Natural killer cell treated with Interleukin-12 subunit alpha and Interleukin-12 subunit beta and Interleukin-15 and Interleukin-18, amount 100 ng/mL, for 72 hours (primary cell): ENCODE data around the gene SLIT3. TPM values are rescaled to one million over a fixed set of nuclear protein-coding genes. Genes with fewer than 3 reads are reported as not detected.

Source experiments
- ATAC-seq, 2 donors: fragments of 150-1000 bp; cut with Tn5 transposase in 1 of 2; sonication (Bioruptor Pico), chemical (Tn5 transposase) in 1 of 2; 2 replicates each; pipeline ENCODE4 v1.10.0; 2021
- DNase-seq: peaks from one replicate; pipeline ENCODE4 v3.0.0; 2022; ENCODE audit warnings: low spot score
- H3K27ac Mint-ChIP-seq, 2 donors: 1 replicate in 1 of 2; 2 replicates in 1 of 2; pipeline ENCODE4 v1.8.0; 2022; ENCODE audit warnings: mixed read lengths in 2 of 2, mild to moderate bottlenecking in 1 of 2, moderate library complexity in 1 of 2
- H3K27me3 Mint-ChIP-seq, 2 donors: 1 replicate in 1 of 2; 2 replicates in 1 of 2; pipeline ENCODE4 v1.8.0; 2022; ENCODE audit warnings: mixed read lengths in 2 of 2
- H3K36me3 Mint-ChIP-seq: one replicate; pipeline ENCODE4 v1.8.0; 2022; ENCODE audit warnings: mixed read lengths
- H3K4me1 Mint-ChIP-seq, 2 donors: 1 replicate in 1 of 2; 2 replicates in 1 of 2; pipeline ENCODE4 v1.8.0; 2022; ENCODE audit warnings: low read depth in 2 of 2, mixed read lengths in 2 of 2, mild to moderate bottlenecking in 1 of 2
- H3K4me3 Mint-ChIP-seq: one replicate; pipeline ENCODE4 v1.8.0; 2022; ENCODE audit warnings: mixed read lengths
- H3K9me3 Mint-ChIP-seq: 2 replicates; pipeline ENCODE4 v1.8.0; 2022; ENCODE audit warnings: mixed read lengths
- total RNA-seq, 2 donors: library from RNA; stranded (reverse); gene quantifications; one replicate each; pipeline ENCODE4 v1.2.3, GENCODE V29; 2022

The SLIT3 gene
- under 1 TPM in 1 of 2 donors, not detected in 1; 0.14 TPM for total RNA-seq

- Mint-ChIP-seq H3K4me1 (peaks cover 7% of the 10 kb centered on the region in 2 donors), H3K27me3 (peaks cover 37 to 52% of the 10 kb centered on the region in 2 donors)
- no peak for ATAC-seq
Observed at GRCh38 chr5:169300468-169301385, at the start of gene SLIT3. Gene SLIT3 (minus strand): TSS chr5:169301139. CDS start chr5:169300709, 430 bp downstream.

GRCh38 chr5:169350016-169350415 lies 49.1 kb upstream of the SLIT3 start:
- Mint-ChIP-seq H3K4me1 (no peaks in the 10 kb centered on the region), H3K4me3 (no peak overlapping the region), H3K27ac (no peak overlapping the region), H3K27me3 (peaks cover 3 to 38% of the 10 kb centered on the region in 2 donors), H3K9me3 (no peaks in the 10 kb centered on the region), H3K36me3 (no peaks in the 10 kb centered on the region)
- DNase-seq = no peak
- ATAC-seq = no peak

More at GRCh38 chr5:169300468-169301385, at the start of gene SLIT3:
- no peak within 1 kb of the TSS for H3K4me3 Mint-ChIP-seq
- no peak within 1 kb of the TSS for H3K27ac Mint-ChIP-seq
- no peaks in the 10 kb centered on the region for H3K9me3 Mint-ChIP-seq
- no peaks in the 10 kb centered on the region for H3K36me3 Mint-ChIP-seq
- no peak for DNase-seq

- no peaks in the 10 kb centered on the region for H3K36me3 Mint-ChIP-seq
- peaks cover 7 to 34% of the 10 kb centered on the region in 2 donors for H3K27me3 Mint-ChIP-seq
- ATAC-seq (no peak), DNase-seq (no peak)
- H3K4me1 Mint-ChIP-seq = no peaks in the 10 kb centered on the region
- H3K27ac Mint-ChIP-seq = no peak overlapping the region
- H3K4me3 Mint-ChIP-seq = no peak overlapping the region
- no peaks in the 10 kb centered on the region for H3K9me3 Mint-ChIP-seq
Observed at GRCh38 chr5:169347786-169348185, 46.8 kb upstream of the SLIT3 start.

- Mint-ChIP-seq H3K4me1 (no peaks in the 10 kb centered on the region), H3K27ac (no peak overlapping the region), H3K9me3 (no peaks in the 10 kb centered on the region), H3K4me3 (no peak overlapping the region), H3K36me3 (no peaks in the 10 kb centered on the region), H3K27me3 (peaks cover 7 to 31% of the 10 kb centered on the region in 2 donors)
- no peak for DNase-seq
- no peak for ATAC-seq
Observed at GRCh38 chr5:169344629-169345028, 43.7 kb upstream of the SLIT3 start.

- Mint-ChIP-seq H3K27ac (no peak overlapping the region), H3K27me3 (peaks cover 9 to 30% of the 10 kb centered on the region in 2 donors), H3K4me1 (no peaks in the 10 kb centered on the region), H3K9me3 (no peaks in the 10 kb centered on the region), H3K36me3 (no peaks in the 10 kb centered on the region), H3K4me3 (no peak overlapping the region)
- ATAC-seq = no peak
- no peak for DNase-seq
Observed at GRCh38 chr5:169343766-169344165, 42.8 kb upstream of the SLIT3 start.

- DNase-seq (no peak), ATAC-seq (no peak)
- H3K9me3 Mint-ChIP-seq = no peaks in the 10 kb centered on the region
- no peak overlapping the region for H3K27ac Mint-ChIP-seq
- no peaks in the 10 kb centered on the region for H3K4me1 Mint-ChIP-seq
- no peak overlapping the region for H3K4me3 Mint-ChIP-seq
- no peaks in the 10 kb centered on the region for H3K36me3 Mint-ChIP-seq
- peaks cover 15 to 26% of the 10 kb centered on the region in 2 donors for H3K27me3 Mint-ChIP-seq
Observed at GRCh38 chr5:169341556-169341955, 40.6 kb upstream of the SLIT3 start.

GRCh38 chr5:169339869-169340268 lies 38.9 kb upstream of the SLIT3 start:
- H3K27me3 Mint-ChIP-seq = peaks cover 14 to 25% of the 10 kb centered on the region in 2 donors
- H3K36me3 Mint-ChIP-seq = no peaks in the 10 kb centered on the region
- no peak overlapping the region for H3K4me3 Mint-ChIP-seq
- H3K9me3 Mint-ChIP-seq = no peaks in the 10 kb centered on the region
- DNase-seq (no peak), ATAC-seq (no peak)
- no peaks in the 10 kb centered on the region for H3K4me1 Mint-ChIP-seq
- no peak overlapping the region for H3K27ac Mint-ChIP-seq

GRCh38 chr5:169336242-169336641 lies 35.3 kb upstream of the SLIT3 start:
- Mint-ChIP-seq H3K9me3 (no peaks in the 10 kb centered on the region), H3K4me3 (no peak overlapping the region), H3K27me3 (peaks cover 11 to 18% of the 10 kb centered on the region in 2 donors), H3K27ac (no peak overlapping the region), H3K4me1 (no peaks in the 10 kb centered on the region), H3K36me3 (no peaks in the 10 kb centered on the region)
- ATAC-seq (no peak), DNase-seq (no peak)

- ATAC-seq = no peak
- Mint-ChIP-seq H3K27ac (no peak overlapping the region), H3K4me3 (no peak overlapping the region), H3K27me3 (peaks cover 11 to 18% of the 10 kb centered on the region in 2 donors), H3K4me1 (no peaks in the 10 kb centered on the region), H3K36me3 (no peaks in the 10 kb centered on the region), H3K9me3 (no peaks in the 10 kb centered on the region)
- DNase-seq = no peak
Observed at GRCh38 chr5:169335806-169336205, 34.9 kb upstream of the SLIT3 start.

- H3K27ac Mint-ChIP-seq = no peak overlapping the region
- H3K36me3 Mint-ChIP-seq = no peaks in the 10 kb centered on the region
- peaks cover 9 to 18% of the 10 kb centered on the region in 2 donors for H3K27me3 Mint-ChIP-seq
- H3K9me3 Mint-ChIP-seq = no peaks in the 10 kb centered on the region
- no peak for DNase-seq
- no peaks in the 10 kb centered on the region for H3K4me1 Mint-ChIP-seq
- ATAC-seq = peak in 1 of 2 donors; percentile 20
- H3K4me3 Mint-ChIP-seq = no peak overlapping the region
Observed at GRCh38 chr5:169333518-169333917, 32.6 kb upstream of the SLIT3 start.

- Mint-ChIP-seq H3K4me1 (no peaks in the 10 kb centered on the region), H3K27me3 (peaks cover 6 to 24% of the 10 kb centered on the region in 2 donors), H3K36me3 (no peaks in the 10 kb centered on the region), H3K4me3 (no peak overlapping the region), H3K27ac (no peak overlapping the region), H3K9me3 (no peaks in the 10 kb centered on the region)
- ATAC-seq (no peak), DNase-seq (no peak)
Observed at GRCh38 chr5:169331292-169331852, 30.4 kb upstream of the SLIT3 start.

GRCh38 chr5:169328401-169328800 lies 27.5 kb upstream of the SLIT3 start:
- Mint-ChIP-seq H3K27ac (no peak overlapping the region), H3K4me3 (no peak overlapping the region), H3K36me3 (no peaks in the 10 kb centered on the region), H3K4me1 (peaks cover 3 to 6% of the 10 kb centered on the region in 2 donors), H3K27me3 (peaks cover 9 to 29% of the 10 kb centered on the region in 2 donors), H3K9me3 (peaks cover 6% of the 10 kb centered on the region)
- no peak for ATAC-seq
- DNase-seq = no peak

GRCh38 chr5:169325273-169325672 lies 24.3 kb upstream of the SLIT3 start:
- peaks cover 12 to 38% of the 10 kb centered on the region in 2 donors for H3K27me3 Mint-ChIP-seq

GRCh38 chr5:169318556-169318955 lies 17.6 kb upstream of the SLIT3 start:
- ATAC-seq (no peak), DNase-seq (no peak)
- Mint-ChIP-seq H3K4me3 (no peak overlapping the region), H3K4me1 (no peaks in the 10 kb centered on the region), H3K36me3 (no peaks in the 10 kb centered on the region), H3K27me3 (peaks cover 16 to 56% of the 10 kb centered on the region in 2 donors), H3K27ac (no peak overlapping the region), H3K9me3 (no peaks in the 10 kb centered on the region)

More at GRCh38 chr5:169325273-169325672, 24.3 kb upstream of the SLIT3 start:
- Mint-ChIP-seq H3K4me1 (peaks cover 3 to 6% of the 10 kb centered on the region in 2 donors), H3K36me3 (no peaks in the 10 kb centered on the region), H3K4me3 (no peak overlapping the region), H3K27ac (no peak overlapping the region), H3K9me3 (peaks cover 6% of the 10 kb centered on the region)
- ATAC-seq (no peak), DNase-seq (no peak)
